ENCODE results near the gene DLL1.
A peak's percentile ranks its signal among the peaks of the same experiment; 100 is the strongest.

DLL1 gene

GRCh38 chr6:170282512-170283158 is 8.2 kb downstream of the DLL1 start:
- DNase-seq = no peak

GRCh38 chr6:170281331-170282292 is 9.3 kb downstream of the DLL1 start:
- no peak for DNase-seq

GRCh38 chr6:170280689-170281045 is 10.2 kb downstream of the DLL1 start:
- no peak for DNase-seq

- peak; percentile 94 for DNase-seq
Observed at GRCh38 chr6:170279977-170280688, 10.7 kb downstream of the DLL1 start.

GRCh38 chr6:170279426-170279825 is 11.5 kb downstream of the DLL1 start:
- no peak for DNase-seq

GRCh38 chr6:170278743-170279094 is 12.2 kb downstream of the DLL1 start:
- no peak for DNase-seq

GRCh38 chr6:170277893-170278742 is 12.8 kb downstream of the DLL1 start:
- no peak for DNase-seq

- no peak for DNase-seq
Observed at GRCh38 chr6:170276369-170277057, 14.4 kb downstream of the DLL1 start.

GRCh38 chr6:170274713-170275560 is 15.9 kb downstream of the DLL1 start:
- no peak for DNase-seq

- DNase-seq = no peak
Observed at GRCh38 chr6:170273681-170274080, 17.2 kb downstream of the DLL1 start.

GRCh38 chr6:170273191-170273590 is 17.7 kb downstream of the DLL1 start:
- no peak for DNase-seq

- DNase-seq = no peak
Observed at GRCh38 chr6:170272341-170273065, 18.4 kb downstream of the DLL1 start.

GRCh38 chr6:170271771-170272314 is 19.0 kb downstream of the DLL1 start:
- no peak for DNase-seq

GRCh38 chr6:170270984-170271593 is 19.8 kb downstream of the DLL1 start:
- no peak for DNase-seq

GRCh38 chr6:170269846-170270541 is 20.9 kb downstream of the DLL1 start:
- DNase-seq = no peak

GRCh38 chr6:170269151-170269845 is 21.6 kb downstream of the DLL1 start:
- DNase-seq = no peak

GRCh38 chr6:170268216-170269129 is 22.4 kb downstream of the DLL1 start:
- DNase-seq = no peak
